ENCODE measurements around the gene DPH2. TPM values are rescaled to one million over a fixed set of nuclear protein-coding genes. Genes with fewer than 3 reads are reported as not detected.

DPH2 gene
- total RNA-seq, 2 experiments from 2014 or later = 10.3 to 12.0 TPM

DNA sequence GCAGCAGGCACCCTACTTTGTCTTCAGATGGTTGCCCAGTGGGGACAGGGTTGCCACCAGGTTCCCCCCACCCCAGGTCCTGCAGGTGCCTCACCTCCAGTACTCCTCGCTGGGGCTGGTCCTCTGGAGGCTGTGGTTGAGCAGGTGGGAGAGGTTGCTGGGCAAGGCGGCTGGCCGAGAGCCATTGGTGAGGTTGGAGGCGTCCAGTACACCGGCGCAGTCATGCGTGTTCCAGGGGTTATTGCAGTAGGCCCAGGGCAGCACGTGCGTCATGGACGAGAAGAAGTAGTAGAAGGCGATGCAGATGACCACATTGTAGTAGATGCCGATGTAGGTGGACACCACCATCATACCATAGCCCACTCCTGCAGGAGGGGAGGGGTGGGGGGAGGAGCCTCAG, 38.4 kb downstream of the DPH2 start:
- no peak overlapping the region for H3K4me3 ChIP-seq (ENCODE audit: low read length)
- TF ChIP-seq, protein P1, sequence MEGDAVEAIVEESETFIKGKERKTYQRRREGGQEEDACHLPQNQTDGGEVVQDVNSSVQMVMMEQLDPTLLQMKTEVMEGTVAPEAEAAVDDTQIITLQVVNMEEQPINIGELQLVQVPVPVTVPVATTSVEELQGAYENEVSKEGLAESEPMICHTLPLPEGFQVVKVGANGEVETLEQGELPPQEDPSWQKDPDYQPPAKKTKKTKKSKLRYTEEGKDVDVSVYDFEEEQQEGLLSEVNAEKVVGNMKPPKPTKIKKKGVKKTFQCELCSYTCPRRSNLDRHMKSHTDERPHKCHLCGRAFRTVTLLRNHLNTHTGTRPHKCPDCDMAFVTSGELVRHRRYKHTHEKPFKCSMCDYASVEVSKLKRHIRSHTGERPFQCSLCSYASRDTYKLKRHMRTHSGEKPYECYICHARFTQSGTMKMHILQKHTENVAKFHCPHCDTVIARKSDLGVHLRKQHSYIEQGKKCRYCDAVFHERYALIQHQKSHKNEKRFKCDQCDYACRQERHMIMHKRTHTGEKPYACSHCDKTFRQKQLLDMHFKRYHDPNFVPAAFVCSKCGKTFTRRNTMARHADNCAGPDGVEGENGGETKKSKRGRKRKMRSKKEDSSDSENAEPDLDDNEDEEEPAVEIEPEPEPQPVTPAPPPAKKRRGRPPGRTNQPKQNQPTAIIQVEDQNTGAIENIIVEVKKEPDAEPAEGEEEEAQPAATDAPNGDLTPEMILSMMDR (IDR thresholded peaks at IDR 0.05) = no peak
- POLR2A ChIA-PET = no interaction called here
- ATAC-seq (ENCODE audit: poor library complexity) (no peak), DNase-seq (no peak)
- no peaks in the 10 kb centered on the region for H3K9me3 ChIP-seq (ENCODE audit: control insufficient read depth in 1 of 2, insufficient read depth in 1 of 2, low read length in 2 of 2)
- CTCF ChIA-PET = interaction anchor here (0.6 to 1.0 kb wide), 2 partner anchors 29 to 191 kb away, joined by 3 read pairs; no protein-coding TSS in a partner anchor
- Mint-ChIP-seq H3K27me3 (no peaks in the 10 kb centered on the region), H3K36me3 (ENCODE audit: low read depth) (no peaks in the 10 kb centered on the region), H3K4me3 (no peak overlapping the region), H3K9me3 (no peaks in the 10 kb centered on the region), H3K4me1 (ENCODE audit: low read depth) (peaks cover 10% of the 10 kb centered on the region), H3K27ac (no peak overlapping the region)
- H3K27me3 ChIP-seq (ENCODE audit: control insufficient read depth in 1 of 2, insufficient read depth in 2 of 2, low read length in 2 of 2) = no peaks in the 10 kb centered on the region
- no peaks in the 10 kb centered on the region for H3K36me3 ChIP-seq (ENCODE audit: insufficient read depth, low read length)
- H3K27ac ChIP-seq (ENCODE audit: low read depth in 1 of 2, low read length in 2 of 2) = no peak overlapping the region
- H3K4me1 ChIP-seq (ENCODE audit: insufficient read depth, low read length) = peaks cover 2% of the 10 kb centered on the region
- intact Hi-C loops (cut with DNase I, micrococcal nuclease) = no loop called here

DNA sequence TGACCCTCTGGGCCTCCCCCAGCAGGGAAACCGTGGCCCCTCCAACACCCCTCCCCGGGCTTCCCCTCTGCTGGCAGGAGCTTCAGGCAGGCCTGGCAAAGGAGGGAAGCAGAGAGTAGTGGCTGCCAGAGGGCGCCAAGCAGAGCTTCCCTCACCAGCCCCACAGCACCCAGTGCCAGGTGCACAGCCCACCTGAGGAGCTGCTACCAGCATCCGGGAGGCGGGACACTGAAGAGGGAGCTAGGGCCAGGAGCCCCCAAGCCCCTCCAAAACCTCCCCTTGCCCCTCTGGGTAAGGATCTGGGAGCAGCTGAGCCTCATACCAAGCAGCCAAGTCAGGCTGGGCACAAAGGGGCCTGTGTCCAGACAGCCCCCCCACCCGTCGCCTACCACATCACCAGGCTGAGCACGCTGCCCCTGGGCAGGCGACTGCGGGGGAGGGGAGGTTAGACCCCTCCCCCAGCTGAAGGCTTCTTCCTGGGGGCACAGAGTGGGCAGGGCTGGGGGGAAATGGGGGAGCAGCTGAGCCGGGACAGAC, 41.2 kb downstream of the DPH2 start:
- Mint-ChIP-seq H3K4me1 (ENCODE audit: low read depth) (peaks cover 17% of the 10 kb centered on the region), H3K27me3 (no peaks in the 10 kb centered on the region), H3K36me3 (ENCODE audit: low read depth) (no peaks in the 10 kb centered on the region), H3K9me3 (no peaks in the 10 kb centered on the region), H3K27ac (no peak overlapping the region), H3K4me3 (no peak overlapping the region)
- H3K27ac ChIP-seq (ENCODE audit: low read depth in 1 of 2, low read length in 2 of 2) = no peak overlapping the region
- POLR2A ChIA-PET = no interaction called here
- intact Hi-C loops (cut with DNase I, micrococcal nuclease) = no loop called here
- H3K9me3 ChIP-seq (ENCODE audit: control insufficient read depth in 1 of 2, insufficient read depth in 1 of 2, low read length in 2 of 2) = no peaks in the 10 kb centered on the region
- DNase-seq = no peak
- no peaks in the 10 kb centered on the region for H3K36me3 ChIP-seq (ENCODE audit: insufficient read depth, low read length)
- H3K4me1 ChIP-seq (ENCODE audit: insufficient read depth, low read length) = peaks cover 2% of the 10 kb centered on the region
- H3K4me3 ChIP-seq (ENCODE audit: low read length) = no peak overlapping the region
- TF ChIP-seq, protein P1 (IDR thresholded peaks at IDR 0.05) = no peak
- H3K27me3 ChIP-seq (ENCODE audit: control insufficient read depth in 1 of 2, insufficient read depth in 2 of 2, low read length in 2 of 2) = no peaks in the 10 kb centered on the region
- no peak for ATAC-seq (ENCODE audit: poor library complexity)
- CTCF ChIA-PET = no interaction called here

DNA sequence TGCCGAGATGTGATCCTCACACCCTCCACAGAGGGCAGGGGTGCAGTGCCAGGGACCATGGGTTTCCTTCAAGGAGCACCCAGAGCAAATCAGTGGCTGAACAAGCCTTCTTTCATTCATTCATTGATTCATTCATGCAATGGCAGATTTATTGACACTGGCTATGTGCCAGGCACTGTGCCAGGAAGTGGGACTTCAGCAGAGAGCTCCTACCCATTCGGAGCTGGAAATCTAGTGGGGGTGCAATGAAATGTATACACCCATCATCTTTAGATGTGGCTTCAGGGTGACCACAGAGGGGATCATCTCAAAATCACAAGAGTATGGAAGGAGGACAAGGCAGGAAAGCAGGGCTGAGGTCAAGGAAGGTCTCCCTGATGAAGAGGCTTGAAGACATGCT, 42.6 kb downstream of the DPH2 start:
- no peak for ATAC-seq (ENCODE audit: poor library complexity)

More for the DNA sequence above, 42.6 kb downstream of the DPH2 start:
- H3K27ac Mint-ChIP-seq = no peak overlapping the region
- H3K36me3 Mint-ChIP-seq (ENCODE audit: low read depth) = no peaks in the 10 kb centered on the region
- CTCF ChIA-PET = interaction anchor here (1.6 kb wide), 1 partner anchor 24 kb away, joined by 6 read pairs; no protein-coding TSS in a partner anchor
- no peaks in the 10 kb centered on the region for H3K27me3 Mint-ChIP-seq
- no peak for DNase-seq
- Histone ChIP-seq H3K27me3 (ENCODE audit: control insufficient read depth in 1 of 2, insufficient read depth in 2 of 2, low read length in 2 of 2) (no peaks in the 10 kb centered on the region), H3K36me3 (ENCODE audit: insufficient read depth, low read length) (no peaks in the 10 kb centered on the region), H3K4me1 (ENCODE audit: insufficient read depth, low read length) (peaks cover 2% of the 10 kb centered on the region), H3K27ac (ENCODE audit: low read depth in 1 of 2, low read length in 2 of 2) (no peak overlapping the region), H3K4me3 (ENCODE audit: low read length) (no peak overlapping the region), H3K9me3 (ENCODE audit: control insufficient read depth in 1 of 2, insufficient read depth in 1 of 2, low read length in 2 of 2) (no peaks in the 10 kb centered on the region)
- POLR2A ChIA-PET = no interaction called here
- intact Hi-C loops (cut with DNase I, micrococcal nuclease) = no loop called here
- H3K4me1 Mint-ChIP-seq (ENCODE audit: low read depth) = peaks cover 17% of the 10 kb centered on the region
- TF ChIP-seq, protein P1 (IDR thresholded peaks at IDR 0.05) = no peak
- no peak overlapping the region for H3K4me3 Mint-ChIP-seq
- H3K9me3 Mint-ChIP-seq = no peaks in the 10 kb centered on the region

Measured in CD4-positive, alpha-beta T cell (primary cell).